ENCODE measurements around the gene NGDN.
"Not testable (repeated sequence)": the region's sequence is repeated elsewhere in the genome, so short reads cannot be mapped to it uniquely, and the experiment has no call there.

Gene NGDN

GRCh38 chr14:23454445-23454856 is 15.1 kb upstream of the NGDN start:
- no peak for TF ChIP-seq CTCF (IDR thresholded peaks at IDR 0.05; ENCODE audit: control insufficient read depth, insufficient read depth, low read depth, low read length, missing control alignments)
- no peak for DNase-seq (ENCODE audit: low read depth)
- no peak overlapping the region for H3K4me3 ChIP-seq (ENCODE audit: control insufficient read depth, low read depth, low read length)

- H3K4me3 ChIP-seq (ENCODE audit: control insufficient read depth, low read depth, low read length); DNase-seq (ENCODE audit: low read depth): not testable (repeated sequence)
- TF ChIP-seq CTCF (IDR thresholded peaks at IDR 0.05; ENCODE audit: control insufficient read depth, insufficient read depth, low read depth, low read length, missing control alignments), result peak; percentile 33
Observed at GRCh38 chr14:23456883-23457586, 12.5 kb upstream of the NGDN start.

- no peak for DNase-seq (ENCODE audit: low read depth)
- TF ChIP-seq CTCF (IDR thresholded peaks at IDR 0.05; ENCODE audit: control insufficient read depth, insufficient read depth, low read depth, low read length, missing control alignments), result no peak
Observed at GRCh38 chr14:23457587-23458445, 11.7 kb upstream of the NGDN start.

GRCh38 chr14:23460960-23461359 is 8.5 kb upstream of the NGDN start:
- no peak overlapping the region for H3K4me3 ChIP-seq (ENCODE audit: control insufficient read depth, low read depth, low read length)
- TF ChIP-seq CTCF (IDR thresholded peaks at IDR 0.05; ENCODE audit: control insufficient read depth, insufficient read depth, low read depth, low read length, missing control alignments), result no peak
- DNase-seq (ENCODE audit: low read depth), result no peak

More at GRCh38 chr14:23457587-23458445, 11.7 kb upstream of the NGDN start:
- no peak overlapping the region for H3K4me3 ChIP-seq (ENCODE audit: control insufficient read depth, low read depth, low read length)

GRCh38 chr14:23464700-23465099 is 4.8 kb upstream of the NGDN start:
- no peak overlapping the region for H3K4me3 ChIP-seq (ENCODE audit: control insufficient read depth, low read depth, low read length)
- no peak for DNase-seq (ENCODE audit: low read depth)
- TF ChIP-seq CTCF (IDR thresholded peaks at IDR 0.05; ENCODE audit: control insufficient read depth, insufficient read depth, low read depth, low read length, missing control alignments), result no peak

- no peak for DNase-seq (ENCODE audit: low read depth)
- H3K4me3 ChIP-seq (ENCODE audit: control insufficient read depth, low read depth, low read length), result no peak overlapping the region
- no peak for TF ChIP-seq CTCF (IDR thresholded peaks at IDR 0.05; ENCODE audit: control insufficient read depth, insufficient read depth, low read depth, low read length, missing control alignments)
Observed at GRCh38 chr14:23465261-23465660, 4.2 kb upstream of the NGDN start.
